Panc1 (cell line): ENCODE results near the gene SLC19A1.

Experiments used
- SIN3A ChIP-seq: IDR thresholded peaks from 2 replicates; pipeline ENCODE4 v1.6.1; 2012; ENCODE audit warnings: low read depth, mild to moderate bottlenecking, low read length, moderate library complexity, borderline replicate concordance; ENCODE audit not compliant: insufficient read depth
- TF ChIP-seq, protein P1 (sequence below): fragments of 450-650 bp; IDR thresholded peaks from 2 replicates; pipeline ENCODE4 v1.5.1; 2017; ENCODE audit warnings: mild to moderate bottlenecking

DNA sequence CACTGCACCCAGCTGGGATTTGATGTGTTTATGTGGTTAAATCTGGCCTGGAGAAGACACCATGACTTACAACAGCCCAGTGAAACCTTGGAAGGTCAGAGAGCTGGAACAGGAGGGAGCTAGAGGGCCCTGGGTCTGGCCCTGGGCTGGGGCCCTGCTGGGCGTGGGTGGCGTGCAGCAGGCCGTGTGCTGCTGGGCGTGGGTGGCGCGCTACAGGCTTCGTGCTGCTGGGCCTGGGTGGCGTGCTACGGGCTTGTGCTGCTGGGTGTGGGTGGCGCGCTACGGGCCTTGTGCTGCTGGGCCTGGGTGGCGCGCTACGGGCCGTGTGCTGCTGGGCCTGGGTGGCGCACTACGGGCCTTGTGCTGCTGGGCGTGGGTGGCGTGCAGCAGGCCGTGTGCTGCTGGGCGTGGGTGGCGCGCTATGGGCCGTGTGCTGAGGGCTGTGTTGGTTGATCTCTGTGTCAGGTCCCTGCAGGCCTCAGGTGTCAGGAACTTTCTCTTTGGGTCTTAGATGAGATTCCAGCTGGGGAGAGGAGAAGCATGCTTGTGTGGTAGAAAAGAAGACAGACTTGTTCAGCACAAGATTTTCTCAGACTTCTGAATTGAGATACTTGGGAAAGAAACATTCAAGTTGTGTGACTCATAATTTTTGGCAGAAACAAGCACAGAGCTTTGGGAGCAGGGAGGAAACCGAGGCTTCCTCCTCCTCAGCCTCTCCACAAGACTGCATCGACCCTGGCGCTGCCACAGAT lies 71.3 kb downstream of the SLC19A1 start:
- TF ChIP-seq, protein P1, sequence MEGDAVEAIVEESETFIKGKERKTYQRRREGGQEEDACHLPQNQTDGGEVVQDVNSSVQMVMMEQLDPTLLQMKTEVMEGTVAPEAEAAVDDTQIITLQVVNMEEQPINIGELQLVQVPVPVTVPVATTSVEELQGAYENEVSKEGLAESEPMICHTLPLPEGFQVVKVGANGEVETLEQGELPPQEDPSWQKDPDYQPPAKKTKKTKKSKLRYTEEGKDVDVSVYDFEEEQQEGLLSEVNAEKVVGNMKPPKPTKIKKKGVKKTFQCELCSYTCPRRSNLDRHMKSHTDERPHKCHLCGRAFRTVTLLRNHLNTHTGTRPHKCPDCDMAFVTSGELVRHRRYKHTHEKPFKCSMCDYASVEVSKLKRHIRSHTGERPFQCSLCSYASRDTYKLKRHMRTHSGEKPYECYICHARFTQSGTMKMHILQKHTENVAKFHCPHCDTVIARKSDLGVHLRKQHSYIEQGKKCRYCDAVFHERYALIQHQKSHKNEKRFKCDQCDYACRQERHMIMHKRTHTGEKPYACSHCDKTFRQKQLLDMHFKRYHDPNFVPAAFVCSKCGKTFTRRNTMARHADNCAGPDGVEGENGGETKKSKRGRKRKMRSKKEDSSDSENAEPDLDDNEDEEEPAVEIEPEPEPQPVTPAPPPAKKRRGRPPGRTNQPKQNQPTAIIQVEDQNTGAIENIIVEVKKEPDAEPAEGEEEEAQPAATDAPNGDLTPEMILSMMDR: no peak
- no peak for TF ChIP-seq SIN3A
